ENCODE data around the gene IGLL5. TPM values are rescaled to one million over a fixed set of nuclear protein-coding genes. Genes with fewer than 3 reads are reported as not detected.
A peak's percentile ranks its signal among the peaks of the same experiment; 100 is the strongest.
"Not testable (repeated sequence)": the region's sequence is repeated elsewhere in the genome, so short reads cannot be mapped to it uniquely, and the experiment has no call there.

Gene IGLL5
- total and polyA plus RNA-seq, 4 experiments from 2014 or later: 0.26 to 3.6 TPM; not detected in 2

DNA sequence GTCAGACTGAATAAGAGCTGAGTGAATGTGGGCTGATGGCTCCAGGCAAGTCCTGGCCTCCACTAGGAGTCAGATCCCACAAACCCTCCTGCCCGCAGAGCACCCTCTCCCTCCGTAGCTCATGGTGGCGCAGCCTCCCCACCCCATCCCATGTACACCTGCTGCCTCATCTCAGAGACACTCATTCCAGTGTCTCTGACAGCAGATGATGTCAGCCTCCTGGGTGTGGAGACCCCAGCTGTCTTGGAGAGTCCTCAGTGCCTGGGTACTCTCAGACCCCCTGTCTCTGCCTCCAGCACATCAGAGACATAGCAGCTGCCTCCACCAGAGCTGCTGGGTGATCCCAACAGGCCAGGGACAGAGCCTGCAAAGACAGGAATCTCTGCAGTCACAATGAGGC, 9.5 kb downstream of the IGLL5 start:
- Mint-ChIP-seq H3K36me3 (no peaks in the 10 kb centered on the region), H3K27me3 (peaks cover 9 to 18% of the 10 kb centered on the region in 2 donors), H3K4me1 (no peaks in the 10 kb centered on the region), H3K27ac (no peak overlapping the region), H3K4me3 (no peak overlapping the region), H3K9me3 (no peaks in the 10 kb centered on the region)
- ChIA-PET CTCF (ENCODE audit: partially characterized antibody) (interaction anchor here (1.3 kb wide), 1 partner anchor 13 kb away, joined by 4 read pairs; no protein-coding TSS in a partner anchor), POLR2A (ENCODE audit: partially characterized antibody) (no interaction called here)
- intact Hi-C loops (cut with micrococcal nuclease): no loop called here
- no peaks in the 10 kb centered on the region for H3K27me3 ChIP-seq (ENCODE audit: insufficient read depth, low read length)
- H3K4me1 ChIP-seq (ENCODE audit: insufficient read depth, low read length): no peaks in the 10 kb centered on the region
- no peak for DNase-seq
- H3K27ac ChIP-seq (ENCODE audit: low read depth, low read length): no peak overlapping the region
- H3K36me3 ChIP-seq (ENCODE audit: insufficient read depth, low read length): no peaks in the 10 kb centered on the region
- H3K9me3 ChIP-seq (ENCODE audit: control insufficient read depth in 1 of 2, low read length in 2 of 2): no peaks in the 10 kb centered on the region
- no peak overlapping the region for H3K4me3 ChIP-seq (ENCODE audit: low read length in 2 of 2)

DNA sequence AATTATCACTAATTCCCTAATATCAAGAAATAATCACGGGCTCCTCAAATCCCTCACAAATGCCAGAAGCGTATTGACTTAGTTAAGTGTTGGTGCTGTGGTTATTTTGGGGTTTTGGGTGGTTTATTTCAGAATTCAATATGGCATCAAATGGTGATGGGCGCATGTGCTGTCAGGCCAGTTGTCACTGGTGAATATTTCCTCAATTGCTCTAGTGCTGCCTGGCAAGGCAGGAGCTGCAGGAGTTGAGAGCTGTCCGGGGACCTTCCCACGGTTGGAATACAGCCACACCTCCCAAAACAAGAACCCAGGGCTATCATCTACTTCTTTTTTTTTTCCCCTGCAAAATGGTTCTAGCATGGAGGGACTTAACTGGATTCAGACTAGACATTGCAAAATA, 10.3 kb downstream of the IGLL5 start:
- Mint-ChIP-seq H3K9me3 (no peaks in the 10 kb centered on the region), H3K27me3 (peaks cover under 1 to 10% of the 10 kb centered on the region in 2 donors)

DNA sequence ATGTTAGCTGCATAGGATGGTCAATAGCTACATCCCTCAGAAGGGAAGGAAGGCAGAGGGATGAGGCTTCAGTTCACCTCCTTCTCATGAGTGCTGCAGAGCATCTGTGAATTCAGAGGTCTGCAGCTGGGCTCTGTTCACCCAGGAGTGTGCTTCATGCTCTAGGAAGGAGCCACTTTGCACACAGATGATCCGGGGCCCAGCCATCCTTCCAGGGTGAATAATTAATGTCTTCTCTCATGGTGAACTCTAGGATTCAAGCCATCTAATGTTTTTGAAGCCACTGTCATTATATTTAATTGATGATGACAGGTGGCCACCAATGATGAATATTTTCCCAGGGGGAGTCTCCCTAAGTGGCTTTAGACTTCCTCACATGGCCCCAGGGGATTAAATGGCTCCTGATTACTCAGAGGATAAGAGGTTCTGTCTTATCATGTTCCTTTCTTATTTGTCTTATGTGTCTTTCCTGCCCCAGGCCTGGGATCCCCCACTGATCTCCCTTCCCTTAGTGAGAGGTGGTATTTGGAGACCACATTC, 10.9 kb downstream of the IGLL5 start:
- H3K27me3 Mint-ChIP-seq; H3K4me1 ChIP-seq (ENCODE audit: insufficient read depth, low read length); H3K9me3 Mint-ChIP-seq; H3K4me1 Mint-ChIP-seq; H3K36me3 ChIP-seq (ENCODE audit: insufficient read depth, low read length); H3K9me3 ChIP-seq (ENCODE audit: control insufficient read depth in 1 of 2, low read length in 2 of 2); H3K36me3 Mint-ChIP-seq; H3K27ac ChIP-seq (ENCODE audit: low read depth, low read length); H3K4me3 Mint-ChIP-seq; H3K4me3 ChIP-seq (ENCODE audit: low read length in 2 of 2); H3K27me3 ChIP-seq (ENCODE audit: insufficient read depth, low read length); intact Hi-C loops (cut with micrococcal nuclease); CTCF ChIA-PET (ENCODE audit: partially characterized antibody); DNase-seq; POLR2A ChIA-PET (ENCODE audit: partially characterized antibody): not testable (repeated sequence)
- H3K27ac Mint-ChIP-seq: peak overlapping the region in 1 of 7 donors; percentile 50

More for the DNA sequence above, 10.3 kb downstream of the IGLL5 start:
- ChIA-PET CTCF (ENCODE audit: partially characterized antibody) (no interaction called here), POLR2A (ENCODE audit: partially characterized antibody) (no interaction called here)
- Histone ChIP-seq H3K4me1 (ENCODE audit: insufficient read depth, low read length) (no peaks in the 10 kb centered on the region), H3K27ac (ENCODE audit: low read depth, low read length) (no peak overlapping the region), H3K9me3 (ENCODE audit: control insufficient read depth in 1 of 2, low read length in 2 of 2) (no peaks in the 10 kb centered on the region), H3K4me3 (ENCODE audit: low read length in 2 of 2) (no peak overlapping the region), H3K36me3 (ENCODE audit: insufficient read depth, low read length) (no peaks in the 10 kb centered on the region), H3K27me3 (ENCODE audit: insufficient read depth, low read length) (no peaks in the 10 kb centered on the region)
- intact Hi-C loops (cut with micrococcal nuclease): no loop called here
- Mint-ChIP-seq H3K4me1 (no peaks in the 10 kb centered on the region), H3K36me3 (no peaks in the 10 kb centered on the region), H3K27ac (no peak overlapping the region), H3K4me3 (no peak overlapping the region)
- no peak for DNase-seq

DNA sequence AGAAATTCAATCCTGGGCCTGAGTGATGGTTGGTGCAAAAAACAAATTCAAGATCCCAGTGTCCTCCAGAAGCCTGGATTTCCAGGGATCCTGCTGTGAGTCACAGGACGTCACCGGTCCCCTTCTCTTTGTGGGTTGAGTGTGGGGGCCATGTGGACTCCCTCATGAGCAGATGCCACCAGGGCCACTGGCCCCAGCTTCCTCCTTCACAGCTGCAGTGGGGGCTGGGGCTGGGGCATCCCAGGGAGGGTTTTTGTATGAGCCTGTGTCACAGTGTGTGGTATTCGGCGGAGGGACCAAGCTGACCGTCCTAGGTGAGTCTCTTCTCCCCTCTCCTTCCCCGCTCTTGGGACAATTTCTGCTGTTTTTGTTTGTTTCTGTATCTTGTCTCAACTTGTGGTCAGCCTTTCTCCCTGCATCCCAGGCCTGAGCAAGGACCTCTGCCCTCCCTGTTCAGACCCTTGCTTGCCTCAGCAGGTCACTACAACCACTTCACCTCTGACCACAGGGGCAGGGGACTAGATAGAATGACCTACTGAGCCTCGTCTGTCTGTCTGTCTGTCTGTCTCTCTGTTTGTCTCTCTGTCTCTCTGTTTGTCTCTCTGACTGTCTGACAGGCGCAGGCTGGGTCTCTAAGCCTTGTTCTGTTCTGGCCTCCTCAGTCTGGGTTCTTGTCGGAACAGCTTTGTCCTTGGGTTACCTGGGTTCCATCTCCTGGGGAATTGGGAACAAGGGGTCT, 11.9 kb downstream of the IGLL5 start:
- H3K36me3 ChIP-seq (ENCODE audit: insufficient read depth, low read length); H3K4me1 Mint-ChIP-seq; H3K9me3 ChIP-seq (ENCODE audit: control insufficient read depth in 1 of 2, low read length in 2 of 2); H3K4me3 Mint-ChIP-seq; H3K4me1 ChIP-seq (ENCODE audit: insufficient read depth, low read length); H3K27ac ChIP-seq (ENCODE audit: low read depth, low read length); H3K36me3 Mint-ChIP-seq; intact Hi-C loops (cut with micrococcal nuclease); DNase-seq; POLR2A ChIA-PET (ENCODE audit: partially characterized antibody); H3K27me3 Mint-ChIP-seq; CTCF ChIA-PET (ENCODE audit: partially characterized antibody); H3K4me3 ChIP-seq (ENCODE audit: low read length in 2 of 2); H3K9me3 Mint-ChIP-seq; H3K27me3 ChIP-seq (ENCODE audit: insufficient read depth, low read length): not testable (repeated sequence)
- peak overlapping the region in 1 of 7 donors; percentile 19 for H3K27ac Mint-ChIP-seq

DNA sequence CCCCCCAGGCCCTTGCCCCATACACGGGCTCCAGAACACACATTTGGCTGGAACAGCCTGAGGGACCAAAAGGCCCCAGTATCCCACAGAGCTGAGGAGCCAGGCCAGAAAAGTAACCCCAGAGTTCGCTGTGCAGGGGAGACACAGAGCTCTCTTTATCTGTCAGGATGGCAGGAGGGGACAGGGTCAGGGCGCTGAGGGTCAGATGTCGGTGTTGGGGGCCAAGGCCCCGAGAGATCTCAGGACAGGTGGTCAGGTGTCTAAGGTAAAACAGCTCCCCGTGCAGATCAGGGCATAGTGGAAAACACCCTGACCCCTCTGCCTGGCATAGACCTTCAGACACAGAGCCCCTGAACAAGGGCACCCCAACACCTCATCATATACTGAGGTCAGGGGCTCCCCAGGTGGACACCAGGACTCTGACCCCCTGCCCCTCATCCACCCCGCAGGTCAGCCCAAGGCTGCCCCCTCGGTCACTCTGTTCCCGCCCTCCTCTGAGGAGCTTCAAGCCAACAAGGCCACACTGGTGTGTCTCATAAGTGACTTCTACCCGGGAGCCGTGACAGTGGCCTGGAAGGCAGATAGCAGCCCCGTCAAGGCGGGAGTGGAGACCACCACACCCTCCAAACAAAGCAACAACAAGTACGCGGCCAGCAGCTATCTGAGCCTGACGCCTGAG, 13.1 kb downstream of the IGLL5 start:
- H3K36me3 Mint-ChIP-seq; H3K9me3 Mint-ChIP-seq; H3K4me1 Mint-ChIP-seq; H3K36me3 ChIP-seq (ENCODE audit: insufficient read depth, low read length); H3K27ac ChIP-seq (ENCODE audit: low read depth, low read length); H3K4me3 Mint-ChIP-seq; H3K27ac Mint-ChIP-seq; H3K4me3 ChIP-seq (ENCODE audit: low read length in 2 of 2); H3K27me3 ChIP-seq (ENCODE audit: insufficient read depth, low read length); H3K9me3 ChIP-seq (ENCODE audit: control insufficient read depth in 1 of 2, low read length in 2 of 2); intact Hi-C loops (cut with micrococcal nuclease); H3K4me1 ChIP-seq (ENCODE audit: insufficient read depth, low read length); POLR2A ChIA-PET (ENCODE audit: partially characterized antibody); DNase-seq: not testable (repeated sequence)
- peaks cover 1 to 11% of the 10 kb centered on the region in 2 donors for H3K27me3 Mint-ChIP-seq
- CTCF ChIA-PET (ENCODE audit: partially characterized antibody): interaction anchor here (1.8 kb wide), 1 partner anchor 16 kb away, joined by 9 read pairs; no protein-coding TSS in a partner anchor

DNA sequence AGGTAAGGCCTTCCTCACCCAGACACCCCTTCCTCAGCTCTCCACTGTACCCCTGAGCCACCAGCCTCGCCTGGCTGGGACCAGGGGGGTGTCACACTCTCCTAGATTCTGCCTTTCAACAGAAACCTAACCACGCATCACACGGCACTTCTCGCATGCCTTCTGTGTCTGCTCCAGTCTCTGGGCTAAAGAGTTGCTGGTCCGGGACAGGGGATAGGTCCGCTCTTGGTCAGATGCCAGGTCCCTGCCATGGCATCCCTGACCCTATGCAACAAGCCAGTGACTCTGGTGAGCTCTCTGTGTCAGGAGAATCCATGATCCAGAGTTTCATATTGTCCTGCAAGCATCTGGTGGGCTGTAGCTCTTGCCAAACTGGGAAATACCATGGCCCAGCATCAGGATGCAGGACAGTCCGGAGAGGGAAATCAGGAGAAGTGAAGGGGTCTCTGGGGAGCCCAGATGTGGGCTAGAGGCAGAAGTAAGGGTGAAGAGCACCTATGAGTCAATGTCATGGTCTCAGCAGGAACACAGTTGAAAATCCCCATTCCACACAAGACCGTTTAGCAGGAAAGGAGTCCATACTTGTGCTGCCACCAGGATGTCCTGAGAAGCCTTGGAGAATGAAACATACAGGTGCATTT, 14.1 kb downstream of the IGLL5 start:
- Mint-ChIP-seq H3K4me1 (no peaks in the 10 kb centered on the region), H3K4me3 (no peak overlapping the region), H3K27ac (no peak overlapping the region), H3K9me3 (no peaks in the 10 kb centered on the region), H3K27me3 (peaks cover 1 to 2% of the 10 kb centered on the region in 2 donors), H3K36me3 (no peaks in the 10 kb centered on the region)
- ChIA-PET CTCF (ENCODE audit: partially characterized antibody) (interaction anchor here (1.1 to 2.3 kb wide), 3 partner anchors 17 to 155 kb away, joined by 3 to 9 read pairs (median 6); no protein-coding TSS in a partner anchor), POLR2A (ENCODE audit: partially characterized antibody) (no interaction called here)
- Histone ChIP-seq H3K4me3 (ENCODE audit: low read length in 2 of 2) (no peak overlapping the region), H3K27ac (ENCODE audit: low read depth, low read length) (no peak overlapping the region), H3K27me3 (ENCODE audit: insufficient read depth, low read length) (no peaks in the 10 kb centered on the region), H3K4me1 (ENCODE audit: insufficient read depth, low read length) (no peaks in the 10 kb centered on the region), H3K36me3 (ENCODE audit: insufficient read depth, low read length) (no peaks in the 10 kb centered on the region), H3K9me3 (ENCODE audit: control insufficient read depth in 1 of 2, low read length in 2 of 2) (no peaks in the 10 kb centered on the region)
- no peak for DNase-seq
- intact Hi-C loops (cut with micrococcal nuclease): no loop called here

DNA sequence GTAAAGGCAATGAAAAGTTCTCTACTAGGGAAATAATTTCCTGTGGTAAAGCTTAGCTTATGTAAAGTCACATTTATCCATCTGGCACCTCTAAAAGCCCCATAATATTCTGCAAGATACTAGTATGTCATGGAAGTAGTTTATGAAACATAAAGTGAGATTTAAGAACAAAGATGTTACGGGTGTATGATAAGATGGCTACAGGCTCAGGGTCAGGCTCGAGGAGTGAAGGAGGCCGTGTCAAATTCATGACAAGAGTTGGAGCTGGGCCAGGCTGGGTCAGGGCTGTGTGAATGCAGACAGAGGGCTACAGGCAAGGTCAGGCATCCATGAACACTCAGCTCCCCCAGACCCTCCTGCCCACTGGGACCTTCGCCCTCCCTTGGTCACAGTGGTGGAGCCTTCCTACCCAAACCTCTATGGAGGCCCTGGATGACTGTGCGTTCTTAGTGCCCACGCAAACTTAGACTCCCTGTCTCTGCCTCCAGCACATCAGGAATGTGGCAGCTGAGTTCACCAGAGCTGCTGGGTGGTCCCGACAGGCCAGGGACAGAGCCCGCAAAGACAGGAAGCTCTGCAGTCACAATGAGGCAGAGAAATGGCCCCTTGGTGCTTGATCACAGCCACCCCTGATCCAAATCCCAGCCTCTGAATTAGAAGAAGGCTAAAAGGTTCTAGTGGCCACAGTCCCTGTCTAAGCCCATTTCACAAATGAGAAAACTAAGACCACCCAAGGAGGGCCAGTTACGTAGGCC, 14.8 kb downstream of the IGLL5 start:
- Mint-ChIP-seq H3K36me3 (no peaks in the 10 kb centered on the region), H3K9me3 (no peaks in the 10 kb centered on the region), H3K4me3 (no peak overlapping the region), H3K4me1 (no peaks in the 10 kb centered on the region), H3K27ac (no peak overlapping the region), H3K27me3 (peaks cover 1 to 2% of the 10 kb centered on the region in 2 donors)
- ChIA-PET CTCF (ENCODE audit: partially characterized antibody) (interaction anchor here (1.1 to 2.3 kb wide), 4 partner anchors 18 to 156 kb away, joined by 3 to 9 read pairs (median 4); no protein-coding TSS in a partner anchor), POLR2A (ENCODE audit: partially characterized antibody) (no interaction called here)
- no peaks in the 10 kb centered on the region for H3K27me3 ChIP-seq (ENCODE audit: insufficient read depth, low read length)
- no peak overlapping the region for H3K27ac ChIP-seq (ENCODE audit: low read depth, low read length)
- H3K36me3 ChIP-seq (ENCODE audit: insufficient read depth, low read length): no peaks in the 10 kb centered on the region
- no peak overlapping the region for H3K4me3 ChIP-seq (ENCODE audit: low read length in 2 of 2)
- intact Hi-C loops (cut with micrococcal nuclease): no loop called here
- no peaks in the 10 kb centered on the region for H3K4me1 ChIP-seq (ENCODE audit: insufficient read depth, low read length)
- H3K9me3 ChIP-seq (ENCODE audit: control insufficient read depth in 1 of 2, low read length in 2 of 2): no peaks in the 10 kb centered on the region
- DNase-seq: no peak

All from CD4-positive, alpha-beta memory T cell (primary cell).